Measurements from ENCODE around the gene EML4. TPM values are rescaled to one million over a fixed set of nuclear protein-coding genes. Genes with fewer than 3 reads are reported as not detected.

Gene EML4
- total RNA-seq, 4 donors from 2014 or later, result 20.8 to 29.8 (median 25.3) TPM

DNA sequence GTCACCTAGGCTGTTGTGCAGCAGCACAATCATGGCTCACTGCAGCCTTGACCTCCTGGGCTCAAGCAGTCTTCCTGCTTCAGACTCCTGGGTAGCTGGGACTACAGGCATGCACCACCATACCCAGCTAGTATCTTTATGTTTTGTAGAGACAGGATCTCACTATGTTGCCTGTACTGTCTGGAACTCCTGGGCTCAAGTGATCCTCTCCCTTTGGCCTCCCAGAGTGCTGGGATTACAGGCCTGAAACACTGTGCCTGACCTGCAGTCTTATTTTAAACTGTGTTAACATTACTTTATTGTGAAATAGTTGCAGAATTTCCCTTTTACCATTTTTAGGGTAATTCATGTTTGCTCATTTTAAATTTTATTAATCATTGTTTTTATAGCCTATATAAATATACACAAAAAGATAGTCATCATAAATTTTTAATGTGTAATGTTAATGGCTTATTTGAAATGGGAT is 24.6 kb downstream of the EML4 start:
- H3K36me3 ChIP-seq, result no peaks in the 10 kb centered on the region
- TF ChIP-seq EP300 (IDR thresholded peaks at IDR 0.05) (no peak), POLR2A (IDR thresholded peaks at IDR 0.05) (no peak)
- TF ChIP-seq, protein P1, sequence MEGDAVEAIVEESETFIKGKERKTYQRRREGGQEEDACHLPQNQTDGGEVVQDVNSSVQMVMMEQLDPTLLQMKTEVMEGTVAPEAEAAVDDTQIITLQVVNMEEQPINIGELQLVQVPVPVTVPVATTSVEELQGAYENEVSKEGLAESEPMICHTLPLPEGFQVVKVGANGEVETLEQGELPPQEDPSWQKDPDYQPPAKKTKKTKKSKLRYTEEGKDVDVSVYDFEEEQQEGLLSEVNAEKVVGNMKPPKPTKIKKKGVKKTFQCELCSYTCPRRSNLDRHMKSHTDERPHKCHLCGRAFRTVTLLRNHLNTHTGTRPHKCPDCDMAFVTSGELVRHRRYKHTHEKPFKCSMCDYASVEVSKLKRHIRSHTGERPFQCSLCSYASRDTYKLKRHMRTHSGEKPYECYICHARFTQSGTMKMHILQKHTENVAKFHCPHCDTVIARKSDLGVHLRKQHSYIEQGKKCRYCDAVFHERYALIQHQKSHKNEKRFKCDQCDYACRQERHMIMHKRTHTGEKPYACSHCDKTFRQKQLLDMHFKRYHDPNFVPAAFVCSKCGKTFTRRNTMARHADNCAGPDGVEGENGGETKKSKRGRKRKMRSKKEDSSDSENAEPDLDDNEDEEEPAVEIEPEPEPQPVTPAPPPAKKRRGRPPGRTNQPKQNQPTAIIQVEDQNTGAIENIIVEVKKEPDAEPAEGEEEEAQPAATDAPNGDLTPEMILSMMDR (IDR thresholded peaks at IDR 0.05), result no peak
- H3K4me3 ChIP-seq, result no peak overlapping the region
- no peaks in the 10 kb centered on the region for H3K9me3 ChIP-seq
- no peak overlapping the region for H3K27ac ChIP-seq
- H3K4me1 ChIP-seq, result peaks cover 0 to 28% (median 16%) of the 10 kb centered on the region in 4 donors
- DNase-seq (ENCODE audit: low spot score in 2 of 2), result no peak
- H3K27me3 ChIP-seq, result no peaks in the 10 kb centered on the region

DNA sequence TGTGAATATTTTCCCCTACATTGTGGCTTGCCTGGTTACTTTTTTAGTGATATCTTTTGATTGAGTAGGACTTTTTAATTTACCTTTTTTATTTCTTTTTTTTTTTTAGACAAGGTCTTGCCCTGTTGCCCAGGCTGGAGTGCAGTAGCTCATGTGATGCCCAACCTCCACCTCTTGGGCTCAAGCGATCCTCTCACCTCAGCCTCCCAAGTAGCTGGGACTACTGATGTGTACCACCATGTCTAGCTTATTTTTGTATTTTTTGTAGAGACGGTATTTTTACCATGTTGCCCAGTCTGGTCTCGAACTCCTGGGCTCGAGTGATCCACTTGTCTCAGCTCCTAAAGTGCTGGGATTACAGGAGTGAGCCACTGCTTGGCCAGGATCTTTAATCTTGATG is 25.3 kb downstream of the EML4 start:
- H3K36me3 ChIP-seq, result no peaks in the 10 kb centered on the region

DNA sequence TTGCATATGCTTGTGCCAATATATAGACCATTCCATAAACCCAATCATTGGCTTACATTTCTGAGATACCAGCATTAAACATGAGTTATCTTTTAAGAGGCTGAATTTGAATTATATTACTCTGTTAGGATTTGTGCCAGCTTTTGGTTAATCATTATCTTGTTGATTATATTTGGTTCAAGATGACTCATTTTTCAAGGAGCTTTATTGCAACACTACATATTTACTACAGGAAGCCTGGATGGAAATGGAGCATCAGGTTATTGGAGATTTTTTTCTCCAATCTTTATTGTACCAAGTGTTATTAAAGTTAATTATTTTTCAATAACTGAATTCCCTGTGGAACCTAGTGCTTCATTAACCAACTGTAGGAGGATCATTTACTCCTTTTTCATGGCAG is 26.4 kb downstream of the EML4 start:
- TF ChIP-seq, protein P1 (IDR thresholded peaks at IDR 0.05), result no peak
- TF ChIP-seq POLR2A (IDR thresholded peaks at IDR 0.05) (no peak), EP300 (IDR thresholded peaks at IDR 0.05) (no peak)

More for the DNA sequence above, 25.3 kb downstream of the EML4 start:
- Histone ChIP-seq H3K4me3 (no peak overlapping the region), H3K27me3 (no peaks in the 10 kb centered on the region), H3K27ac (no peak overlapping the region), H3K4me1 (peaks cover 0 to 28% (median 16%) of the 10 kb centered on the region in 4 donors), H3K9me3 (no peaks in the 10 kb centered on the region)
- WGBS, 2 donors, result 97 to 99% methylated on average over 4 of the region's 4 CpGs
- no peak for DNase-seq (ENCODE audit: low spot score in 2 of 2)
- no peak for TF ChIP-seq EP300 (IDR thresholded peaks at IDR 0.05)
- TF ChIP-seq, protein P1 (IDR thresholded peaks at IDR 0.05), result no peak
- TF ChIP-seq POLR2A (IDR thresholded peaks at IDR 0.05), result no peak

DNA sequence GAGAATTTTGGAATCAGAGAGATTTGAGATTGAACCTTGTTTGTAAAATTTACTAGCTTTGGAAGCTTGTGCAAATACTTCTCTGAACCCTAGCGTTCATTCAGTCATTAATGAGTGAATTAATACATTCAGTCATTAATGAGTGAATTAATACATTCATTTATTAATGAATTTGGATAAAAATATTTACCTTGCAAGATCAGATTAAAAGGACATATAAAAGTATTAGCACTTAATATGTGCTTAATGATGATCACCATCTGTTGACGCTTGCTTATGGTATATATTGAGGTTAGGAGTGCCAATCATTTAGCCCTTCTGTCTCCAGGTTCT is 26.9 kb downstream of the EML4 start:
- H3K27ac ChIP-seq, result no peak overlapping the region
- H3K4me3 ChIP-seq, result no peak overlapping the region
- peaks cover 0 to 29% (median 24%) of the 10 kb centered on the region in 4 donors for H3K4me1 ChIP-seq
- H3K36me3 ChIP-seq, result no peaks in the 10 kb centered on the region
- no peak for DNase-seq (ENCODE audit: low spot score in 2 of 2)
- TF ChIP-seq, protein P1 (IDR thresholded peaks at IDR 0.05), result no peak
- TF ChIP-seq POLR2A (IDR thresholded peaks at IDR 0.05) (no peak), EP300 (IDR thresholded peaks at IDR 0.05) (no peak)
- H3K9me3 ChIP-seq, result no peaks in the 10 kb centered on the region
- no peaks in the 10 kb centered on the region for H3K27me3 ChIP-seq
- WGBS, 2 donors, result 95 to 98% methylated on average over 2 of the region's 2 CpGs

More for the DNA sequence above, 26.4 kb downstream of the EML4 start:
- Histone ChIP-seq H3K27me3 (no peaks in the 10 kb centered on the region), H3K9me3 (no peaks in the 10 kb centered on the region), H3K27ac (no peak overlapping the region), H3K4me3 (no peak overlapping the region), H3K4me1 (peaks cover 0 to 28% (median 20%) of the 10 kb centered on the region in 4 donors), H3K36me3 (no peaks in the 10 kb centered on the region)
- DNase-seq (ENCODE audit: low spot score in 2 of 2), result no peak

DNA sequence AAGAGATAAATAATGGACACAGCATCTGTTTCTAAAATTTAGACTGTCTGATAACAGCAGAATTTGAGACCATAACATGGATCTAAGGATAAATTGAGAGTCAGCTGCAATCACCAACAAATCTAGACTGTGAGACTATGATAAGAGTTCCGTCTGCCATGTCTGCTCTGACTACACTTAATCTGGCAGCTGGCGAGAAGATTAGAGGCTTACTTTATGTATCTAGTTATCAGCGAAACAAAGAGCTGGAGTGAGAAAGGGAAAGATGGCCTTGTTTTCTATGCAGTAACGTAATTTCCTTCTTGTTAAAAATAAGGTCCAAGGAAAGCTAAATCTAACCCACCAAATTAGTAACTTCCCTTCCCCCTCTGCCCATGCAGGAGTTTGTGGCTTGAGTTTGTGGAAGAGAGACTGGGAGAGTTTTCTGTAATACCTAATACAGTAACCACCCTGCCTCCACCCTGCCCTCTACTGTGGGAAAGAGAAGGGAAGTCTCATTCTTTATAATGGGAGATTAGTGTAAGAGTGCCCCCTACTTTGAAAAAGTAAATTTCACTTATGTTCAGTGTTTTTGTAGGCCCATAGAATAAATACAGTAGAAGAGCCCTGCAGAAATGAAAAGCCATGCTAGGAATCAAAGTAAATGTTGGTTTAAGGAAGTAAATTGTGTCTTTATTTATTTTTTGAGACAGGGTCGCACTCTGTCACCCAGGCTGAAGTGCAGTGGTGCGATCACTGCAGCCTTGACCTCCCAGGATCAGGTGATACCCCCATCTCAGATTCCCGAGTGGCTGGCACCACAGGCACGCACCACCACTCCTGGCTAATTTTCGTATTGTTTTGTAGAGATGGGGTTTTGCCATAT is 27.5 kb downstream of the EML4 start:
- Histone ChIP-seq H3K36me3 (no peaks in the 10 kb centered on the region), H3K4me1 (peaks cover 0 to 29% (median 24%) of the 10 kb centered on the region in 4 donors), H3K4me3 (no peak overlapping the region), H3K27ac (no peak overlapping the region), H3K9me3 (no peaks in the 10 kb centered on the region), H3K27me3 (no peaks in the 10 kb centered on the region)
- DNase-seq (ENCODE audit: low spot score in 2 of 2), result peak in 1 of 2 donors; percentile 19
- WGBS, 2 donors, result 90 to 97% methylated on average over 9 of the region's 9 CpGs
- TF ChIP-seq EP300 (IDR thresholded peaks at IDR 0.05) (no peak), POLR2A (IDR thresholded peaks at IDR 0.05) (no peak)
- TF ChIP-seq, protein P1 (IDR thresholded peaks at IDR 0.05), result peak; percentile 17 to 49 (median 41)

Data from tibial nerve (tissue), 4 donors.